Measurements from ENCODE around the gene TBCK. TPM values are rescaled to one million over a fixed set of nuclear protein-coding genes. Genes with fewer than 3 reads are reported as not detected.

TBCK gene
- 12.0 and 24.7 TPM in 2 replicates for total RNA-seq

DNA sequence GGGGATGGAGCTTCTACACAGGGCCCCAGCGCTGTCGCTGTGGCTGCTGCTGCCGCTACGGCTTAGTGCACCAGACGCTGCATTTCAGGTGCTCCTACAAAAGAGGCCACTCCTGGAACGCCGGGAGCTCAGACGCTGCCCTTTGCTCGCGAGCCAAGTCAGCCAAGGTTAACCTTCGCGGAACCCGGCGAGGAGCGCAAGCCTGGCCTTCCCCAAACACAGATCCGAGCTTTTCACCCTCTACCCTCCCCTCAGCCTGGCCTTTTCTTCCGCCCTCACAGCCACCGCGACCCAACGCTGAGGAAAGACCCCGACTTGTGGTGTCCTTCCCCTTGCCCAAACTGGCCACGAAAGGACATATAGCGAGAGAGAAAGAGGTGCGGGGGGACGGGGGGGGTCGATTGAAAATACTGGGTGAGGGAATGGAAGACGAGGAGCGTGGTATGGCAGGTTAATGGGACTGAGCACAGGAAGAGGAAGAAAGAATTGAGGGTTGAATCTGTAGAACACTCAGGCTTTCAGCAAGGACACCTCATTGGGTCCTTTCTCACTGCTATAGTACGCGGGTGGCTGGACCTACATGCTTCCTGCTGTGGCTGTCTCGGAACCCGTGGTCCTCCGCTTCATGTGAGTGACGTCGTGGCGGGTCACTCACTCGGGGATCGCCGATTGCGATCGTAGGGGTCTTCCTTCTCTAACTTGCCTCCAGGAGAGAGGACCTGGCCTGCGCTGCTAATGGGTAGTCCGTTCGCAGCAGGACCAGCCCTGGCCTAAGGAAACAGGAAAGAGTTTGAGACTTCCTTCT lies at the start of gene TBCK, which contains the start of gene AIMP1:
Gene TBCK (minus strand): TSS at position 242 of the 805 bp plus-strand sequence. CDS start 7,249 bp downstream, outside the sequence.
Gene AIMP1 (plus strand): TSS at position 583 of the 805 bp plus-strand sequence. CDS start 8,460 bp downstream, outside the sequence.
- H3K27me3 ChIP-seq (ENCODE audit: control insufficient read depth, insufficient read depth, low read length): no peaks in the 10 kb centered on the region
- peak within 1 kb of the TSS; percentile 80 for H3K4me3 ChIP-seq (ENCODE audit: low read depth, low read length)
- H3K36me3 ChIP-seq (ENCODE audit: control insufficient read depth, insufficient read depth, low read length): no peaks in the 10 kb centered on the region
- TF ChIP-seq, protein P1, sequence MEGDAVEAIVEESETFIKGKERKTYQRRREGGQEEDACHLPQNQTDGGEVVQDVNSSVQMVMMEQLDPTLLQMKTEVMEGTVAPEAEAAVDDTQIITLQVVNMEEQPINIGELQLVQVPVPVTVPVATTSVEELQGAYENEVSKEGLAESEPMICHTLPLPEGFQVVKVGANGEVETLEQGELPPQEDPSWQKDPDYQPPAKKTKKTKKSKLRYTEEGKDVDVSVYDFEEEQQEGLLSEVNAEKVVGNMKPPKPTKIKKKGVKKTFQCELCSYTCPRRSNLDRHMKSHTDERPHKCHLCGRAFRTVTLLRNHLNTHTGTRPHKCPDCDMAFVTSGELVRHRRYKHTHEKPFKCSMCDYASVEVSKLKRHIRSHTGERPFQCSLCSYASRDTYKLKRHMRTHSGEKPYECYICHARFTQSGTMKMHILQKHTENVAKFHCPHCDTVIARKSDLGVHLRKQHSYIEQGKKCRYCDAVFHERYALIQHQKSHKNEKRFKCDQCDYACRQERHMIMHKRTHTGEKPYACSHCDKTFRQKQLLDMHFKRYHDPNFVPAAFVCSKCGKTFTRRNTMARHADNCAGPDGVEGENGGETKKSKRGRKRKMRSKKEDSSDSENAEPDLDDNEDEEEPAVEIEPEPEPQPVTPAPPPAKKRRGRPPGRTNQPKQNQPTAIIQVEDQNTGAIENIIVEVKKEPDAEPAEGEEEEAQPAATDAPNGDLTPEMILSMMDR (IDR thresholded peaks at IDR 0.05; ENCODE audit: insufficient read depth, low read length, poor library complexity, severe bottlenecking): no peak
- DNase-seq (ENCODE audit: low read depth): peak; percentile 64

DNA sequence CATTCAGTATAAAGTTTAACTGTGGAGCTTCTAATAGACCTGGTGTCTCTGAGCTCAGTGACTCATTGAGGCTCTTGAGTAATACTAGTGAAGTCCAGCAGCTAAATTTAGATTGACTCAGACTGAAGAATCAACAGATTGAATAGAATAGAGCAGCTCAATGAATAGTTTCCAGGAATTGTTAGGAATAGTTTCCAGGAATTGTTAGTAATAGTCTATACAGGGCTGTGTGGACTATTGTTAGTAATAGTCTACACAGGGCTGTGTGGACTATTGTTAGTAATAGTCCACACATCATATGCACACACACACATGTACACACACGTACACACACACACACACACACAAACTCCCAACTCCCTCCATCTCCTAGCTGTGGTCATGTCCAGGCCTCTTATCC lies 49.6 kb upstream of the TBCK start:
- peak; percentile 82 for DNase-seq (ENCODE audit: low read depth)
- Histone ChIP-seq H3K36me3 (ENCODE audit: control insufficient read depth, insufficient read depth, low read length) (no peaks in the 10 kb centered on the region), H3K27me3 (ENCODE audit: control insufficient read depth, insufficient read depth, low read length) (no peaks in the 10 kb centered on the region), H3K4me3 (ENCODE audit: low read depth, low read length) (no peak overlapping the region)
- TF ChIP-seq, protein P1 (IDR thresholded peaks at IDR 0.05; ENCODE audit: insufficient read depth, low read length, poor library complexity, severe bottlenecking): no peak

DNA sequence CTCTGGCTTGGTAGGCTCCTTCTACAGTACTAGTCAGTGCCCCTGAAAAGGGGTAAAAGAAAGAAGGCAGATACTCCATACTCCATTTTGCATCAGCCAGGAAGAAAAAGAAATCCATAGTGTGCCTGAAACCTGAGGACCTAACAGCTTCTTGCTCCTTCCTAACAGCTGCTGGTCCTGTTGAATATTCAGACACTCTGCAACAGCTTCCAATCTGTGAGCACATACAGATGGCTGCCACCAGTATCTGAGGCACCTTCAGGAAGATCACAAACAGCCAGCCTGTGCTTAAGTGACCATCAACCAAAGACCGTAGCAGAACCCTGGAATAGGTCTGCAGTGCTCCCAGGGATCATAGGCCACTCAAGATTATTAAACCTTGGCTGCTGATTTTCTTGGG lies 48.3 kb upstream of the TBCK start:
- Histone ChIP-seq H3K27me3 (ENCODE audit: control insufficient read depth, insufficient read depth, low read length) (no peaks in the 10 kb centered on the region), H3K4me3 (ENCODE audit: low read depth, low read length) (no peak overlapping the region), H3K36me3 (ENCODE audit: control insufficient read depth, insufficient read depth, low read length) (no peaks in the 10 kb centered on the region)
- DNase-seq (ENCODE audit: low read depth): no peak
- TF ChIP-seq, protein P1 (IDR thresholded peaks at IDR 0.05; ENCODE audit: insufficient read depth, low read length, poor library complexity, severe bottlenecking): no peak

DNA sequence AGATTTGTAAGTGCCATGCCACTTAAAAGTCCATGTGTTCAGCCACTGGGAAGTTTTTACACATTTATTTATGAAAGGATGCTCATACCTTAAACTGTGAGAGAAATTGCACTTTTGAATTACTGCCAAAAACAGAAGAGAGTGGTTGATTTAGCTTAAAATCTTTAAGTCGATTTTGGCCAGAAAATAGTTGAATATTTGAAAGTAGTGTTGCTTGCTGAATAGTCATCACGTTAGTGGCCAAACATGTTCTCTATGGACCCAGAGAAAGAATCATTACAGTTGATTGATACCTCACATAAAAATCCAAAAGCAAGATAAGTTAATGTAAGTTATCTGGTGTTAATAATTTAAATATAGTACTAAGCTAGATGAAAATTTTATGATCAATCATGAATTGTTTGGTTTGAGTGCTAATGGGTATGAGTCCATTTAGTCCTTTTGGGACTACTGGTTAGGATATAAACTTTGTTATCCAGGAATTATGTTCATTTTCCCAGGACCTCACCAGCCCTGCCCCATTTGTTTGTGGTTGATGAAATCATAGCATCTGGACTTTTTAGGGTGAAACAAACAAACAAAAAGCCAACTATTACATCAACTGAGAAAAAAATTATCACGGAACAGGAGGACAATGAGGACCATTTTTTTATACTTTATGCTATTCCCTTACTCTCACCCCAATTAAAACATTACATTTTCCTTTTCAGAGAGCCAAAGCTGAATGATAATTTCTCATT lies 46.2 kb upstream of the TBCK start:
- DNase-seq (ENCODE audit: low read depth): no peak
- Histone ChIP-seq H3K4me3 (ENCODE audit: low read depth, low read length) (no peak overlapping the region), H3K36me3 (ENCODE audit: control insufficient read depth, insufficient read depth, low read length) (no peaks in the 10 kb centered on the region), H3K27me3 (ENCODE audit: control insufficient read depth, insufficient read depth, low read length) (no peaks in the 10 kb centered on the region)
- TF ChIP-seq, protein P1 (IDR thresholded peaks at IDR 0.05; ENCODE audit: insufficient read depth, low read length, poor library complexity, severe bottlenecking): no peak

DNA sequence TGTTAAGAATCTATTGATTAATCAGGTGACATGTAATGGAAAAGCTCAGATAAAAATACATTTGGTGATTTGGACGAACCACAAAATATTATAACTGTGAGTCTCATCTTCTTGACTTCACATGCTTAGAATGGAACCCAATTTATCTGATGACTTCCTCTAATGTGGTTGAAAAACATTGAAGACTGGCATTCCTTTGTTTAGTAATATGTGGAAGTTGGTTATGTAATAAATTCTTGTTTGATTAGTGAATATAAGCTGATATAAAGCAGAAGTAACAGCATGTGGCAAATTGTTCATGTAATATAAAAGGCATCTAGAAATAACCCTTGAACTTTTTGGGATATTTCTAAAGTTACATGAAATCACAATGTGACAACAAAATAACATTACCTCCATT lies 42.9 kb upstream of the TBCK start:
- TF ChIP-seq, protein P1 (IDR thresholded peaks at IDR 0.05; ENCODE audit: insufficient read depth, low read length, poor library complexity, severe bottlenecking): no peak
- no peak for DNase-seq (ENCODE audit: low read depth)
- no peaks in the 10 kb centered on the region for H3K36me3 ChIP-seq (ENCODE audit: control insufficient read depth, insufficient read depth, low read length)

More for the DNA sequence above, 42.9 kb upstream of the TBCK start:
- H3K27me3 ChIP-seq (ENCODE audit: control insufficient read depth, insufficient read depth, low read length): no peaks in the 10 kb centered on the region
- no peak overlapping the region for H3K4me3 ChIP-seq (ENCODE audit: low read depth, low read length)

Measured in kidney epithelial cell (primary cell).